Aorta (tissue), 5 donors: Measurements from ENCODE around the gene TAS2R41. TPM values are rescaled to one million over a fixed set of nuclear protein-coding genes. Genes with fewer than 3 reads are reported as not detected.
"Not testable (repeated sequence)": the region's sequence is repeated elsewhere in the genome, so short reads cannot be mapped to it uniquely, and the experiment has no call there.

Experiments
- ATAC-seq: fragments of 200-7000 bp; cut with Tn5 transposase; one replicate; pipeline ENCODE4 v1.9.1; 2022; ENCODE audit warnings: moderate library complexity; ENCODE audit not compliant: low FRiP score
- DNase-seq, 2 donors: peaks; one replicate each; pipeline ENCODE4 v3.0.0-alpha.2; 2020
- H3K27ac ChIP-seq, 2 donors: one replicate each; pipeline ENCODE4 v1.5.1; 2013; ENCODE audit warnings: low read length in 2 of 2, mild to moderate bottlenecking in 2 of 2, moderate library complexity in 2 of 2, control low read depth in 1 of 2, inconsistent platforms in 1 of 2, low read depth in 1 of 2
- H3K27me3 ChIP-seq, 2 donors: one replicate each; pipeline ENCODE4 v1.6.1; 2013; ENCODE audit warnings: control low read depth in 1 of 2, low read length in 1 of 2, mild to moderate bottlenecking in 1 of 2, moderate library complexity in 1 of 2; ENCODE audit not compliant: insufficient read depth in 2 of 2, control insufficient read depth in 1 of 2
- H3K36me3 ChIP-seq, 2 donors: one replicate each; pipeline ENCODE4 v1.6.1; 2013; ENCODE audit warnings: control low read depth in 1 of 2, low read length in 1 of 2, mild to moderate bottlenecking in 1 of 2; ENCODE audit not compliant: insufficient read depth in 2 of 2, control insufficient read depth in 1 of 2
- H3K4me1 ChIP-seq, 2 donors: one replicate each; pipeline ENCODE4 v1.6.1; 2013; ENCODE audit warnings: low read length in 2 of 2, control low read depth in 1 of 2, mild to moderate bottlenecking in 1 of 2, moderate library complexity in 1 of 2; ENCODE audit not compliant: insufficient read depth in 2 of 2, control insufficient read depth in 1 of 2
- H3K4me3 ChIP-seq, 2 donors: one replicate each; pipeline ENCODE4 v1.5.1; 2013; ENCODE audit warnings: low read length in 2 of 2, control low read depth in 1 of 2, mild to moderate bottlenecking in 1 of 2
- H3K9me3 ChIP-seq: one replicate; pipeline ENCODE4 v1.6.1; 2013; ENCODE audit warnings: mild to moderate bottlenecking, low read length; ENCODE audit not compliant: control insufficient read depth
- WGBS, 2 donors: extraction: QIAGEN DNeasy Blood & Tissue Kit; methylation state at CpG; one replicate each; pipeline ENCODE4 v1.1.7; 2013; 5-methylcytosine and 5-hydroxymethylcytosine counted together
- intact Hi-C, 2 donors: fragments of 100-400 bp; cut with DNase I; formaldehyde crosslinking; loops; one replicate each; pipeline versions ENCODE4 v1.14.2 to v1.15.0; 2022
- polyA plus RNA-seq, 2 donors: library from polyadenylated mRNA; stranded (reverse); fragments of 200-250 nt; gene quantifications; one replicate each; pipeline ENCODE4 v1.2.3, GENCODE V29; 2013
- total RNA-seq, 2 donors: library from RNA; stranded (reverse); fragmentation: NEBNext Ultra II Directional; extraction: Animal tissue kit (Norgen Biotek cat#: 25700); gene quantifications; one replicate each; pipeline ENCODE4 v1.2.1, GENCODE V29; 2021
- donor health status: healthy with polysubstance abuse.
- donor health status: Bipolar disorder and iron deficiency.
- donor health status: DM: no; HTN: no; CAD: no.
- donor health status: DM: no; HTN: no; CAD: no.
- donor health status: DM: yes; HTN: yes; CAD: no.

The TAS2R41 gene
- total and polyA plus RNA-seq, 4 donors: 0.69 to 1.0 TPM; not detected in 2

DNA sequence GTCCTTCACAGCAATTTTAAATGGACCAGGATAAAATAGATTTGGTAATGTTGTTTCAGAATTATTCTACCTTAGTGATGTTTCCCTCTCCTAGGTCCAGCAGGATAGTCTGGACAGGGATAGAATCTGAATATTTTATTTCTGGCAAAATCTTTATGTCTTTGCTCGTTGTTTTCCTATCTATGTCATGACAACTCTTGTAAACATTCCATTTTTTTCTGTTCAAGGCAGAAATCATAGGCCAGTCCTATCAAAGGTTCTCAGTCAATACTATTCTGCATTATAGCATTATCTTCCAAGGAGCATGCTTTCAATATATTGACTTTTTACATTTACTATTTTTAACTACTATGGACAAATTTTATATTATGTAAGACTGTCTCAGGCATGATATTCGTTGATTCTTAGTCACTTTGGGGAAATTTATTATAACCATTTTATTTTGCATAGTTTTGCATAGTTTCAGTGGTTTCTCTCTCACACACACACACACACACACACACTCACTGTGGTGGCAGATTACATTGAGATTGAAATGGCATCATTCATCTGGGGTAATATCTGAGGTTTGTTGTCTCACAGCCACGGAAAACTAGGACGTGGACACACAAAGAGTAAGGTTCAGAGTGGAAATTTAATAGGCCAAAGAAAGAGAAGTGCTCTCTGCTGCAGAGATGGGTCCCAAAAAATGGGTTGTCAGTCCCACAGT, 17.2 kb upstream of the TAS2R41 start:
- no peaks in the 10 kb centered on the region for H3K9me3 ChIP-seq
- ATAC-seq (no peak), DNase-seq (no peak)
- H3K27ac ChIP-seq: no peak overlapping the region
- WGBS, 2 donors: 67 to 79% methylated on average over 4 of the region's 4 CpGs
- no peaks in the 10 kb centered on the region for H3K4me1 ChIP-seq
- H3K27me3 ChIP-seq: no peaks in the 10 kb centered on the region
- H3K36me3 ChIP-seq: no peaks in the 10 kb centered on the region
- H3K4me3 ChIP-seq: no peak overlapping the region
- intact Hi-C loops: no loop called here

DNA sequence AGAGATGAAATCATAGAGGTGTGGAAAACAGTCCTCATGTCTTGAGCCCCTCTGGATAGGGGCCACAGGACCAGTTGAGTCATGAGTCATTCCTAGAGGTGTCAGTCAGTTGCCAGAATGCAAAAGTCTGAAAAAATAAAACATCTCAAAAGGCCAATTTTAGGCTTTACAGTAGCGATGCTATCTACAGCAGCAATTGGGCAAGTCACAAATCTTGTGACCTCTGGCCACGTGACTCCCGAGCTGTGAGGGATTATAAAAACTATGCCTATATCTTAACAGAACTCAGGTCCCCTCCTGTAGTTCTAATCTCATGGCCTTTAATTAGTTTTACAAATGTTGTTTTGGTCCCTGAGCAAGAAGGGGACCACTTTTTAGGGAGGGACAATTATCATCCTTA, 15.6 kb upstream of the TAS2R41 start:
- intact Hi-C loops: no loop called here
- Histone ChIP-seq H3K36me3 (no peaks in the 10 kb centered on the region), H3K9me3 (no peaks in the 10 kb centered on the region), H3K4me1 (no peaks in the 10 kb centered on the region), H3K27ac (no peak overlapping the region), H3K4me3 (no peak overlapping the region), H3K27me3 (no peaks in the 10 kb centered on the region)
- ATAC-seq (no peak), DNase-seq (no peak)
- 71 to 73% methylated on average over 3 of the region's 3 CpGs for WGBS, 2 donors

DNA sequence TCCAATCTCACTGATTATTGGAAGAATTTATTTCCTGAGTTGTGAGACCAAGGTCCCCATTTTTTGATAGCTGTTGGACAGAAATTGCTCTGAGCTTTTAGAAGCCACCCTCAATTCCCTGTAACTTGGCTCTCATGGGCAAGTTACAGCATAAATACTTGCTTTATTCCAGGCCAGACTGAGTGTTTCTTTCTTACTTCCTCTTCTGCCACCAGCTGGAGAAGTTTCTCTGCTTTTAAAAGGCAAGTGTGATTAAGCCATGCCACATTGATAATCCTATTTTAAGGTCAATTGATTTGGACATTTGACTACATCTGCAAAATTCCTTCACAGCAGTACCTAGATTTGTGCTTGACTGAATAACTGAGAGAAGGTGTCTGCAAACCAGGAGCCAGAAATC, 14.1 kb upstream of the TAS2R41 start:
- DNase-seq (no peak), ATAC-seq (no peak)
- Histone ChIP-seq H3K9me3 (no peaks in the 10 kb centered on the region), H3K4me1 (no peaks in the 10 kb centered on the region), H3K36me3 (no peaks in the 10 kb centered on the region), H3K27ac (no peak overlapping the region), H3K4me3 (no peak overlapping the region), H3K27me3 (no peaks in the 10 kb centered on the region)
- intact Hi-C loops: no loop called here

DNA sequence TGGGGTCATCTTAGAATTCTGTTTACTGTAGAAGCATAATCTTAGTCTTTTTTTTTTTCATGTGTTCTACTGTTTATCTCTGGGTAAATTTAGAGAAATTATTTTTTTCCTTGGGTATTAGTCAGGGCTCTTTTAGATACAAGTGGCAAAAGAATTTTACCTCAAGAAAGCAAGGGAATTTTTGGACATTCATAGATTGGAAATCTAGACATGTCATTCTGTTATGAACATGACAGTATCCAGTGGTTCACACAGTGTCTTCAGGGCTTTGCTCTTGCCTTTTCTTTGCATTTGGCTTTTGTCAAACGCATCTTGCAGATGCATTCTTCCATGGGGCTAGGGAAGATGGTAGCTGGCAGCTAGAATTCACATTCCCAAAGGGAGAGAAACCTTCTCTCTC, 13.7 kb upstream of the TAS2R41 start:
- DNase-seq: no peak
- intact Hi-C loops: no loop called here
- Histone ChIP-seq H3K36me3 (no peaks in the 10 kb centered on the region), H3K4me1 (no peaks in the 10 kb centered on the region), H3K4me3 (no peak overlapping the region), H3K27me3 (no peaks in the 10 kb centered on the region), H3K9me3 (no peaks in the 10 kb centered on the region), H3K27ac (no peak overlapping the region)
- 72 to 78% methylated on average over 1 of the region's 1 CpG for WGBS, 2 donors
- no peak for ATAC-seq

DNA sequence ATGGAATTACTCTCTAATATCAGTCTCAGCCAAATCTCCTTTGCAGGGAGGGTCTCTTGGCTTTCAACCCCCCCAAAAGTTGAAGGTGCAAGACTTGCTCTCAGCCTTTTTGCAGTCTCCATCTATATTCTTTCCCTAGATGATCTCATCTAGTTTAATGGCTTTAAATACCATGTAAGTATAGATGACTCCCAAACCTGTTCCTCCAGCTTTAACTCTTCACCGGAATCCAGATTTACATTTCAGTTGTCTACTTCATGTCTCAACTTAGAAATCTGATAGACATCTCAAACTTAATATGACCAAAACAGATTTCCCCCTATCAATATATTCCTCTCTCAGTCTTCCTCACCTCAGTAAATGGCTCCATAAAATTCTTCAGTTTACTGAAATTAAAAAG, 9.9 kb upstream of the TAS2R41 start:
- H3K27me3 ChIP-seq: no peaks in the 10 kb centered on the region
- H3K4me1 ChIP-seq: no peaks in the 10 kb centered on the region
- no peak for ATAC-seq
- intact Hi-C loops: no loop called here
- DNase-seq: no peak
- 89 to 95% methylated on average over 1 of the region's 1 CpG for WGBS, 2 donors
- H3K9me3 ChIP-seq: peaks cover 3% of the 10 kb centered on the region
- no peaks in the 10 kb centered on the region for H3K36me3 ChIP-seq
- no peak overlapping the region for H3K4me3 ChIP-seq
- no peak overlapping the region for H3K27ac ChIP-seq

DNA sequence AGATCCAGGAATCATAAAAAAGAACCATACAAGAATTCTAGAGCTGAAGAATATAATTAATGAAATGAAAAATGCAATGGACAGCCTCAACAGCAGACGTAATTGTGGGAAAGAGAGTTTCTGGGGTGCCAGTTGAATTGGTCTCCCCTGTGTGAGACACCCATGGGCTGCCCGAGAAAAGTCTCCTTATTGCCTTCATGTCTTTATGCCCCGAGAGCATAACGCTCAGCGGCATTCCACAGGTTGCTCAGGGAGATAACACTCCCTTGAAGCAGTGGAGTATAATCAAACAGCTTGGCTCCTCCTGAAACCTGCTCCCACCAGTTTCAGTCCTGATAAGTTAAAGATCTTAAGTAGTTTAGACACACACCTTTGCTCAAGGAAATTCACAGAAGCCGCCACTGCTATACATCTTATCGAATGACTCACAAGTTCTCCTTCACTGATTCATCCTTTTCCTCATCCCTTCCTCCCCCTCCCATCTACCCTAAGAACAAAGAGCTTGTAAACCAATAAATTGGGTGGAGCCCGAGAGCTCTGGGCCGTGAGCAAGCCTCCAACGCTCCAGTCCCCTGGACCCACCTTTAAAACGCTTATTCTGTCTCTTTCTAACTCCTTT, 5.5 kb upstream of the TAS2R41 start:
- H3K9me3 ChIP-seq, H3K27ac ChIP-seq, H3K4me1 ChIP-seq, DNase-seq, ATAC-seq, intact Hi-C loops, H3K27me3 ChIP-seq, H3K4me3 ChIP-seq, H3K36me3 ChIP-seq: not testable (repeated sequence)
- 79 to 83% methylated on average over 11 of the region's 11 CpGs for WGBS, 2 donors

DNA sequence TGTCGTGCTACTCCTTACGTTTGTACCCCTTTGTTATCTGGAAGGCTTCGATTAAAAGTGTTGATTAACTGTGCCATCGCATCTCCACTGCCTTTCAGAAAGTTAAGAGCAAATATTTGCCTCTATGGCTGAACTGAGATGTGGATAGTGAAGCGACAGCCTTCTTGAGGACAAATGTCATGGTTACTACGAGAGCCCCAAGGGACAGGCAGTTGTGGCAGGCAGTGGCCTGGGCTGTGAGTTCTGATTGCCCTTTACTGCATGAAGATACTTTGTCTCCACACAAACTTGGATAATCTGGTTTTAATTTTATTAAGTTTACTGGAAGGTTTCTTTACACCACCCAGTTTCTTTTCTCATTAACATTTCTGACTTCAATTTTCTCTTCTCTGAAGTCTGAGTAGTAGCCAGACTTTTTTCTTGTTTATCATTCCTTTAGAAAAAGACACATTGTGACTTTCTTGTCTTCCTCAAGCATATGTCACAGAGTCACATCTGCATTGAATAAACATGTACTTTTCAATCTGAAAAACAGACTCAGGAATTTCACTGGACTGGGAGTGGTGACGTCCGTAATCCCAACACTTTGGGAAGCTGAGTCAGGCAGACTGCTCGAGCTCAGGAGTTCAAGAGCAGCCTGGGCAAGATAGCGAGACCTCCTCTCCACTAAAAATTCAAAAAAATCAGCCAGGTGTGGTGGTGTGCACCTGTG, 1.5 kb downstream of the TAS2R41 start:
- DNase-seq (no peak), ATAC-seq (no peak)
- Histone ChIP-seq H3K36me3 (no peaks in the 10 kb centered on the region), H3K4me3 (no peak overlapping the region), H3K27ac (no peak overlapping the region), H3K9me3 (no peaks in the 10 kb centered on the region), H3K27me3 (no peaks in the 10 kb centered on the region), H3K4me1 (no peaks in the 10 kb centered on the region)
- WGBS, 2 donors: 78 to 84% methylated on average over 10 of the region's 10 CpGs
- intact Hi-C loops: no loop called here

DNA sequence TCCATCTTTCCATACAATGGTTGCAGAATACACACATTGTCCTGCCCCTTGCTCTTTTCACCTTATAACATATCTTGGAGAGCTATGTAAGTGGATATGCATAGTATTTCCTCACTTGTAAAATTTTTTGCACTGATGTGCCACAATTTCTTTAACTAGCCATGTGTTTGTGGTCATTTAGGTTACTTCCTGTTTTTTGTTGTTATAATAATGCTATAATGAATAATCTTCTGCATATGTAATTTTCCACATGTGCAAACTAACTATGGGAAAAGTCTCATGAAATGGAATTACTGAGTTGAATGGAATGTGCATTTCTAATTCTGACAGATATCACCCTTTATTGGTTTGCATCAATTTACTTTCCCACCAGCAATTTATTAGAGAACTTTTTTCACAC, 2.8 kb downstream of the TAS2R41 start:
- no peak for DNase-seq
- intact Hi-C loops: no loop called here
- H3K36me3 ChIP-seq: no peaks in the 10 kb centered on the region
- no peaks in the 10 kb centered on the region for H3K9me3 ChIP-seq
- no peak overlapping the region for H3K4me3 ChIP-seq
- no peak overlapping the region for H3K27ac ChIP-seq
- ATAC-seq: no peak
- H3K4me1 ChIP-seq: no peaks in the 10 kb centered on the region
- no peaks in the 10 kb centered on the region for H3K27me3 ChIP-seq

DNA sequence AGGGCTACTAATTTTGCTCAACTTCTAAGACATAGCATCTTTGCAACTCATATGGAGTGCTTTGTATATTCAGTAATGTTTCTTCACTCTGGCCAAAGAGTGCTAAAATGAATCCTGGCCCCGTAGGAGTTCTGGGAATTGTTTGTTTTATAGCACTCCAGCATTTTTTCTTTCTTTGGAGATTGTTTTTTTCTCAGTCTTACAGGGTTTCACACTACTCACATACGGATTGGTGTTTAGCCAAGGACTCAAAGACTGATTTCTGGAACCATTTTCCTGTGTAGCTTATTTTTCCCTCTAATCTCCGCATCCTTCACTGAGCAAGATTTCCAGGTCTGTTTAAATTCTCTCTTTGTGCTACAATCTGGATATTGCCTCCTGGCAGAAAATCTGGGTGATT, 6.4 kb downstream of the TAS2R41 start:
- no peaks in the 10 kb centered on the region for H3K9me3 ChIP-seq
- ATAC-seq: no peak
- 7 to 12% methylated on average over 3 of the region's 3 CpGs for WGBS, 2 donors
- no peaks in the 10 kb centered on the region for H3K4me1 ChIP-seq
- H3K4me3 ChIP-seq: no peak overlapping the region
- intact Hi-C loops: no loop called here
- no peak overlapping the region for H3K27ac ChIP-seq
- no peaks in the 10 kb centered on the region for H3K27me3 ChIP-seq
- no peaks in the 10 kb centered on the region for H3K36me3 ChIP-seq
- no peak for DNase-seq
